HG03460 (cell line): Measurements from ENCODE around the gene RNASE11.
"Not testable (repeated sequence)": the region's sequence is repeated elsewhere in the genome, so short reads cannot be mapped to it uniquely, and the experiment has no call there.

Source experiments
- ATAC-seq: cut with Tn5 transposase; IDR thresholded peaks from one replicate; pipeline ENCODE4 v1.9.1; 2021; ENCODE audit not compliant: unreplicated experiment

RNASE11 gene

GRCh38 chr14:20587489-20588154 is at the start of gene RNASE11:
Gene RNASE11, minus strand, starts transcription at chr14:20588001.
- ATAC-seq = no peak

GRCh38 chr14:20632831-20633691 is 45.3 kb upstream of the RNASE11 start:
- ATAC-seq = peak; percentile 72

- peak; percentile 17 for ATAC-seq
These were observed 44.6 kb upstream of the RNASE11 start for GRCh38 chr14:20632448-20632830.

- ATAC-seq = no peak
These were observed 44.1 kb upstream of the RNASE11 start for GRCh38 chr14:20631880-20632389.

- ATAC-seq = no peak
These were observed 43.5 kb upstream of the RNASE11 start for GRCh38 chr14:20631023-20631879.

- no peak for ATAC-seq
These were observed 42.7 kb upstream of the RNASE11 start for GRCh38 chr14:20630340-20631022.

GRCh38 chr14:20628063-20628854 is 40.5 kb upstream of the RNASE11 start:
- ATAC-seq = no peak

- ATAC-seq = no peak
These were observed 39.7 kb upstream of the RNASE11 start for GRCh38 chr14:20627346-20628027.

GRCh38 chr14:20626274-20626673 is 38.5 kb upstream of the RNASE11 start:
- no peak for ATAC-seq

- ATAC-seq = no peak
These were observed 36.8 kb upstream of the RNASE11 start for GRCh38 chr14:20624495-20625070.

- ATAC-seq = no peak
These were observed 36.0 kb upstream of the RNASE11 start for GRCh38 chr14:20623798-20624197.

GRCh38 chr14:20622816-20623291 is 35.1 kb upstream of the RNASE11 start:
- ATAC-seq = no peak

- ATAC-seq = no peak
These were observed 33.1 kb upstream of the RNASE11 start for GRCh38 chr14:20620798-20621478.

- not testable (repeated sequence) for ATAC-seq
These were observed 31.9 kb upstream of the RNASE11 start for GRCh38 chr14:20619688-20620087.

- no peak for ATAC-seq
These were observed 30.5 kb upstream of the RNASE11 start for GRCh38 chr14:20618271-20618749.

- peak; percentile 41 for ATAC-seq
These were observed 29.6 kb upstream of the RNASE11 start for GRCh38 chr14:20617138-20618003.

- ATAC-seq = no peak
These were observed 28.2 kb upstream of the RNASE11 start for GRCh38 chr14:20615996-20616395.
